ENCODE measurements around the gene EFCAB3.
"Not testable (repeated sequence)": the region's sequence is repeated elsewhere in the genome, so short reads cannot be mapped to it uniquely, and the experiment has no call there.

The EFCAB3 gene

GRCh38 chr17:62464422-62464821 is 84.1 kb downstream of the EFCAB3 start:
- DNase-seq (ENCODE audit: low read depth): not testable (repeated sequence)

GRCh38 chr17:62465271-62465670 is 84.9 kb downstream of the EFCAB3 start:
- DNase-seq (ENCODE audit: low read depth): not testable (repeated sequence)

Measured in ELR (cell line).